Stimulated activated CD4-positive, alpha-beta T cell treated with anti-CD3 and anti-CD28 coated beads, Interleukin-1b, Interleukin-23, amount 100 ng/mL, for 4 hours (primary cell): ENCODE data around the gene QSER1.

ENCODE experiments used
- DNase-seq, 2 donors: peaks; one replicate each; pipeline ENCODE4 v3.0.0-alpha.2; 2020; ENCODE audit warnings: low read depth in 2 of 2

The QSER1 gene

GRCh38 chr11:32890843-32891656 lies 1.6 kb upstream of the QSER1 start:
- no peak for DNase-seq

- peak in 1 of 2 donors; percentile 16 for DNase-seq
Observed at GRCh38 chr11:32891657-32892354, 805 bp upstream of the QSER1 start.

- no peak for DNase-seq
Observed at GRCh38 chr11:32893093-32893342, 407 bp downstream of the QSER1 start.

GRCh38 chr11:32893343-32894148 lies 935 bp downstream of the QSER1 start:
- peak; percentile 2 to 49 for DNase-seq

- peak in 1 of 2 donors; percentile 3 for DNase-seq
Observed at GRCh38 chr11:32894149-32894827, 1.7 kb downstream of the QSER1 start.

GRCh38 chr11:32894921-32895320 lies 2.3 kb downstream of the QSER1 start:
- DNase-seq, result no peak

GRCh38 chr11:32895471-32895870 lies 2.9 kb downstream of the QSER1 start:
- no peak for DNase-seq

GRCh38 chr11:32897103-32897502 lies 4.5 kb downstream of the QSER1 start:
- no peak for DNase-seq

- no peak for DNase-seq
Observed at GRCh38 chr11:32899438-32899837, 6.8 kb downstream of the QSER1 start.

- no peak for DNase-seq
Observed at GRCh38 chr11:32902089-32902665, 9.6 kb downstream of the QSER1 start.

GRCh38 chr11:32905028-32905667 lies 12.5 kb downstream of the QSER1 start:
- no peak for DNase-seq

GRCh38 chr11:32908619-32909018 lies 16.0 kb downstream of the QSER1 start:
- DNase-seq, result no peak

GRCh38 chr11:32911413-32911812 lies 18.8 kb downstream of the QSER1 start:
- DNase-seq, result no peak

- no peak for DNase-seq
Observed at GRCh38 chr11:32913445-32913844, 20.8 kb downstream of the QSER1 start.

GRCh38 chr11:32916361-32916760 lies 23.8 kb downstream of the QSER1 start:
- DNase-seq, result no peak

GRCh38 chr11:32916994-32917393 lies 24.4 kb downstream of the QSER1 start:
- no peak for DNase-seq

- no peak for DNase-seq
Observed at GRCh38 chr11:32918427-32918826, 25.8 kb downstream of the QSER1 start.

GRCh38 chr11:32919338-32919737 lies 26.7 kb downstream of the QSER1 start:
- no peak for DNase-seq

GRCh38 chr11:32920570-32920969 lies 28.0 kb downstream of the QSER1 start:
- DNase-seq, result no peak

GRCh38 chr11:32921204-32921603 lies 28.6 kb downstream of the QSER1 start:
- DNase-seq, result no peak

- no peak for DNase-seq
Observed at GRCh38 chr11:32931606-32932005, 39.0 kb downstream of the QSER1 start.
